ENCODE results near the gene HCN4. TPM values are rescaled to one million over a fixed set of nuclear protein-coding genes. Genes with fewer than 3 reads are reported as not detected.

Gene HCN4
- total and polyA plus RNA-seq, 2 of the 8 experiments (the other 6 are each of a cell fraction or from before 2014, with no cell fraction given) = 3.7 to 8.5 TPM

DNA sequence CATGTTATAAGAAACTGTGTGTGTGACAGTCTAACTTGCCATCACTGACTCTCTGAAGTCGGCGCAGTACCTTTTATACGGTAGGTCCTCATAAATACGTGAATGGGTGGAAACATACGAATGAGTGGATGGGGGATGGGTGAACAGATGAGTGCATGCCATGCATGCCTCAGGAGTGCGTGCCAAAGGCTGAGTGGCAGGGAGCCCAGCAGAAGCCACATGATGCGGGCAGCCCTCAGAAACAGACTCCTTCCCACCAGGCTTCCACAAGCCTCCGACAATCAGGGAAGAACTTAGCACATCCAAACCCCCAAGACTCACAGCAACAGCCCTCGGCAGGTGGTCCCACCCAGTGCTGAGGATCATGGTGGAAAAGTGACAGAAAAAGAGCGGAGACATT lies 16.7 kb downstream of the HCN4 start:
- Histone ChIP-seq H3K36me3 (ENCODE audit: control insufficient read depth in 2 of 4, insufficient read depth in 4 of 4, low read length in 3 of 4) (no peaks in the 10 kb centered on the region; a peak in 1 of 8 replicates), H2BK15ac (ENCODE audit: low read length) (no peak overlapping the region), H2BK12ac (ENCODE audit: low read depth, low read length) (0 out of 2 replicates have a peak overlapping the region, but pooled peaks have one; percentile 46), H2BK5ac (ENCODE audit: low read depth, low read length) (no peak overlapping the region), H4K8ac (ENCODE audit: extremely low read depth, insufficient read depth, low read length) (no peak overlapping the region), H3K9me3 (ENCODE audit: insufficient read depth in 2 of 2, low read depth in 1 of 2, low read length in 1 of 2) (no peaks in the 10 kb centered on the region), H3K18ac (ENCODE audit: extremely low read depth, low read length) (no peak overlapping the region), H2BK120ac (replicated peaks; ENCODE audit: low read depth, low read length) (no peak overlapping the region), H3K27me3 (replicated peaks in 1 of 4; ENCODE audit: control insufficient read depth in 3 of 4, extremely low read depth in 1 of 4, insufficient read depth in 3 of 4, low read length in 3 of 4) (no peaks in the 10 kb centered on the region), H4K20me1 (replicated peaks in 1 of 2; ENCODE audit: control insufficient read depth in 1 of 2, insufficient read depth in 2 of 2, low read length in 2 of 2) (peaks cover 27 to 34% of the 10 kb centered on the region in 2 experiments), H3K79me1 (ENCODE audit: low read depth, low read length) (peaks cover 13% of the 10 kb centered on the region), H3K56ac (replicated peaks; ENCODE audit: insufficient read length, low read depth, low read length) (no peak overlapping the region), H3K79me2 (ENCODE audit: control insufficient read depth in 1 of 2, insufficient read depth in 2 of 2, low read length in 2 of 2) (peaks cover 0 to 83% of the 10 kb centered on the region in 2 experiments; a peak in 3 of 4 replicates), H3K14ac (ENCODE audit: insufficient read length) (no peak overlapping the region), H2AK5ac (ENCODE audit: low read depth, low read length) (no peak overlapping the region), H3K23ac (ENCODE audit: insufficient read length) (no peak overlapping the region), H3K23me2 (ENCODE audit: low read depth, low read length) (no peaks in the 10 kb centered on the region), H3K4me3 (ENCODE audit: extremely low read depth in 1 of 4, insufficient read depth in 2 of 4, low read depth in 3 of 4, low read length in 4 of 4) (no peak overlapping the region), H3K4me1 (replicated peaks in 1 of 4; ENCODE audit: control insufficient read depth in 3 of 4, insufficient read depth in 4 of 4, low read length in 3 of 4) (peaks cover 3 to 26% (median 8%) of the 10 kb centered on the region in 4 experiments), H4K91ac (replicated peaks; ENCODE audit: insufficient read length, low read length) (no peak overlapping the region), H3K4me2 (ENCODE audit: insufficient read depth in 1 of 2, low read depth in 2 of 2, low read length in 2 of 2) (no peak overlapping the region), H3K27ac (ENCODE audit: low read depth, low read length) (no peak overlapping the region), H3K4ac (replicated peaks; ENCODE audit: insufficient read length, low read depth, low read length) (no peak overlapping the region), H3K9ac (replicated peaks in 1 of 4; ENCODE audit: extremely low read depth in 1 of 4, low read depth in 3 of 4, low read length in 3 of 4) (no peak overlapping the region), H2BK20ac (ENCODE audit: low read length) (no peak overlapping the region), H4K5ac (ENCODE audit: insufficient read length, low read depth, low read length) (no peak overlapping the region), H2AFZ (ENCODE audit: low read length) (no peak overlapping the region)
- ChIA-PET POLR2A (ENCODE audit: partially characterized antibody) (no interaction called here), CTCF (ENCODE audit: partially characterized antibody) (interaction anchor here (0.6 kb wide), 1 partner anchor 961 kb away, joined by 3 read pairs; no protein-coding TSS in a partner anchor)
- no peak for DNase-seq (ENCODE audit: low read depth in 1 of 2, low spot score in 2 of 2)
- TF ChIP-seq POLR2AphosphoS5 (IDR thresholded peaks at IDR 0.05; ENCODE audit: low read depth, low read length) (no peak), BACH1 (IDR thresholded peaks at IDR 0.05; ENCODE audit: low read length) (no peak), SP4 (IDR thresholded peaks at IDR 0.05; ENCODE audit: low read length) (no peak), TAF7 (optimal IDR thresholded peaks at IDR 0.05; ENCODE audit: borderline replicate concordance, low read depth, low read length) (no peak), CBX5 (IDR thresholded peaks at IDR 0.05; ENCODE audit: low read depth, low read length) (no peak), SP1 (IDR thresholded peaks at IDR 0.05; ENCODE audit: low read depth, low read length) (no peak), RBBP5 (IDR thresholded peaks at IDR 0.05; ENCODE audit: borderline replicate concordance, low read depth, low read length) (no peak), TEAD4 (IDR thresholded peaks at IDR 0.05; ENCODE audit: low read depth, low read length) (peak; percentile 34; the same call in 1 of the 2 replicates)
- 92% methylated on average over 10 of the region's 10 CpGs; no CpG with 5 or more reads in 1 of the 2 experiments for WGBS, 2 experiments (ENCODE audit: extremely low coverage in 1 of 2, insufficient coverage in 1 of 2, insufficient read length in 1 of 2, insufficient replicate concordance in 2 of 2, low coverage in 1 of 2, low lambda C conversion rate in 2 of 2, missing lambda C conversion rate in 1 of 2)
- FAIRE-seq = no peak
